DOHH2 (cell line): ENCODE results near the gene ERP29.

Source experiments
- H3F3A ChIP-seq: fragments of 200-600 bp; sonication (generic), shearing (Covaris generic); 2 replicates; pipeline ENCODE4 v1.6.0; 2016; ENCODE audit warnings: antibody characterized with exemption, mild to moderate bottlenecking; ENCODE audit not compliant: control insufficient read depth, insufficient read depth
- H3K27ac ChIP-seq: fragments of 200-600 bp; sonication (generic); 2 replicates; pipeline ENCODE4 v1.5.1; 2014; ENCODE audit warnings: low read depth, mild to moderate bottlenecking, low read length, moderate library complexity
- H3K27me3 ChIP-seq: fragments of 200-600 bp; sonication (generic); 2 replicates; pipeline ENCODE4 v1.6.1; 2014; ENCODE audit warnings: mild to moderate bottlenecking, low read length, mixed read lengths; ENCODE audit not compliant: control insufficient read depth
- H3K36me3 ChIP-seq: fragments of 200-600 bp; sonication (generic); 2 replicates; pipeline ENCODE4 v1.6.1; 2014; ENCODE audit warnings: mild to moderate bottlenecking, low read length, moderate library complexity, mixed read lengths; ENCODE audit not compliant: control insufficient read depth
- H3K4me1 ChIP-seq: fragments of 200-600 bp; sonication (generic); 2 replicates; pipeline ENCODE4 v1.6.1; 2014; ENCODE audit warnings: mild to moderate bottlenecking, low read length, mixed read lengths; ENCODE audit not compliant: control insufficient read depth
- H3K4me2 ChIP-seq: fragments of 200-600 bp; sonication (generic); 2 replicates; pipeline ENCODE4 v1.6.0; 2014; ENCODE audit warnings: mild to moderate bottlenecking, low read length, moderate library complexity
- H3K4me3 ChIP-seq: fragments of 200-600 bp; sonication (generic); 2 replicates; pipeline ENCODE4 v1.5.1; 2014; ENCODE audit warnings: mild to moderate bottlenecking, low read length, mixed read lengths
- H3K79me2 ChIP-seq: fragments of 200-600 bp; sonication (generic); 2 replicates; pipeline ENCODE4 v1.6.1; 2014; ENCODE audit warnings: mild to moderate bottlenecking, low read length, mixed read lengths; ENCODE audit not compliant: control insufficient read depth
- H3K9me2 ChIP-seq: fragments of 200-600 bp; sonication (generic); replicated peaks from 2 replicates; pipeline ENCODE4 v1.6.1; 2014; ENCODE audit warnings: mild to moderate bottlenecking, low read length, mixed read lengths; ENCODE audit not compliant: control insufficient read depth
- H3K9me3 ChIP-seq: fragments of 200-600 bp; sonication (generic); 2 replicates; pipeline ENCODE4 v1.6.1; 2014; ENCODE audit warnings: antibody characterized with exemption, low read length, mixed read lengths; ENCODE audit not compliant: control insufficient read depth, insufficient read depth
- H4K20me1 ChIP-seq: fragments of 200-600 bp; sonication (generic); 2 replicates; pipeline ENCODE4 v1.6.0; 2014; ENCODE audit warnings: low read depth, mild to moderate bottlenecking, antibody characterized with exemption, low read length, moderate library complexity; ENCODE audit not compliant: control insufficient read depth, insufficient read depth
- EZH2phosphoT487 ChIP-seq: fragments of 200-600 bp; sonication (generic); IDR thresholded peaks from 2 replicates; pipeline ENCODE4 v1.6.1; 2017; ENCODE audit warnings: borderline replicate concordance, mild to moderate bottlenecking, antibody characterized with exemption, low read length, moderate library complexity, mixed read lengths
- TF ChIP-seq, protein P1 (sequence below): fragments of 200-600 bp; sonication (generic); IDR thresholded peaks from one replicate; pipeline ENCODE4 v1.5.1; 2014; ENCODE audit warnings: antibody characterized with exemption, mild to moderate bottlenecking, low read depth, low read length; ENCODE audit not compliant: poor library complexity, severe bottlenecking

Gene ERP29

DNA sequence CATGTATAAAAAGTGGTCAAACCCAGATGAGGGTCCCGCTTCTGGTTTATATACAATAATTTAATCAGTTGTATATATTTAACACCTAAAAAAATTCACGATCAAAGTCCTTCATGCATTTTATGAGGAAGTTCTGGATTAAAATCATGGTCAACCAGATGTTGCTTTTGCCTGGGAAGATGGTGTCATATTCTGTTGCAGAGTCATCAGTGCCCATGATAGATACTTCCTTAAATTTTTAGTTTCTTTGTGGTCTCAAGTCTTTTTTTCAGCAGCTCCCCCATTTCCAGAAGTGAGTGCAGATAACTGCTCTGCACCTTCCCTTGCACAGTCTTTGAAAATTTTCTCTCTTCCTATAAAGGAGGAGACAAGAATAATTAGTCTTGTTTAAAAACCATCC is 16.1 kb downstream of the ERP29 start:
- H3K36me3 ChIP-seq, result peaks cover 75% of the 10 kb centered on the region
- H3K27ac ChIP-seq, result no peak overlapping the region
- H3K4me3 ChIP-seq, result no peak overlapping the region
- H3K27me3 ChIP-seq, result no peaks in the 10 kb centered on the region
- no peak overlapping the region for H3K4me2 ChIP-seq
- TF ChIP-seq EZH2phosphoT487, result no peak
- TF ChIP-seq, protein P1, sequence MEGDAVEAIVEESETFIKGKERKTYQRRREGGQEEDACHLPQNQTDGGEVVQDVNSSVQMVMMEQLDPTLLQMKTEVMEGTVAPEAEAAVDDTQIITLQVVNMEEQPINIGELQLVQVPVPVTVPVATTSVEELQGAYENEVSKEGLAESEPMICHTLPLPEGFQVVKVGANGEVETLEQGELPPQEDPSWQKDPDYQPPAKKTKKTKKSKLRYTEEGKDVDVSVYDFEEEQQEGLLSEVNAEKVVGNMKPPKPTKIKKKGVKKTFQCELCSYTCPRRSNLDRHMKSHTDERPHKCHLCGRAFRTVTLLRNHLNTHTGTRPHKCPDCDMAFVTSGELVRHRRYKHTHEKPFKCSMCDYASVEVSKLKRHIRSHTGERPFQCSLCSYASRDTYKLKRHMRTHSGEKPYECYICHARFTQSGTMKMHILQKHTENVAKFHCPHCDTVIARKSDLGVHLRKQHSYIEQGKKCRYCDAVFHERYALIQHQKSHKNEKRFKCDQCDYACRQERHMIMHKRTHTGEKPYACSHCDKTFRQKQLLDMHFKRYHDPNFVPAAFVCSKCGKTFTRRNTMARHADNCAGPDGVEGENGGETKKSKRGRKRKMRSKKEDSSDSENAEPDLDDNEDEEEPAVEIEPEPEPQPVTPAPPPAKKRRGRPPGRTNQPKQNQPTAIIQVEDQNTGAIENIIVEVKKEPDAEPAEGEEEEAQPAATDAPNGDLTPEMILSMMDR, result no peak
- no peaks in the 10 kb centered on the region for H3K9me2 ChIP-seq
- peaks cover 4% of the 10 kb centered on the region; the same call in 1 of the 2 replicates for H4K20me1 ChIP-seq
- H3K4me1 ChIP-seq, result peaks cover 29% of the 10 kb centered on the region
- H3K9me3 ChIP-seq, result no peaks in the 10 kb centered on the region
- peaks cover 17% of the 10 kb centered on the region for H3K79me2 ChIP-seq
- H3F3A ChIP-seq, result peaks cover 54% of the 10 kb centered on the region

DNA sequence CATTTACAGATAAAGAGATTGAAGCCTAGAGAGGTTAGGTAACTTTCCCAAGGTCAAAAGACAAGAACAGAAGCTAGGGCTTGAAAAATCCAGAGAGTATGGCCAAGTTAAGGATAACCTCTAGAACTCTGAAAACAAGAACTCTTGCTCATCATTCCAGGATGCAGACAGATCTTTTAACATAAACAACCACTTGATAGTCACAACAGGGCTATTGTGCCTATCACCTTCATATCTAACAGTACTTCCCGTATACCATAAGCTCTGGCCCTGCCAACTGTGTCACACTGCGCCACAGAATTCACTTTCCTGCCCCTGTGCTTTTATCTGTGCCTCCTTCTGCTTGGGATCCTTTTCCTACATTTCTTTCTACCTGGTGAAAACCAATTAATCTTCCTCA is 18.2 kb downstream of the ERP29 start:
- Histone ChIP-seq H3K4me3 (no peak overlapping the region), H3F3A (peaks cover 40% of the 10 kb centered on the region), H4K20me1 (no peaks in the 10 kb centered on the region), H3K27me3 (no peaks in the 10 kb centered on the region), H3K4me2 (no peak overlapping the region), H3K4me1 (peaks cover 13% of the 10 kb centered on the region), H3K36me3 (peaks cover 72% of the 10 kb centered on the region), H3K9me2 (no peaks in the 10 kb centered on the region), H3K27ac (no peak overlapping the region), H3K79me2 (peaks cover under 1% of the 10 kb centered on the region; the same call in 1 of the 2 replicates), H3K9me3 (no peaks in the 10 kb centered on the region)
- TF ChIP-seq, protein P1, result no peak
- no peak for TF ChIP-seq EZH2phosphoT487

DNA sequence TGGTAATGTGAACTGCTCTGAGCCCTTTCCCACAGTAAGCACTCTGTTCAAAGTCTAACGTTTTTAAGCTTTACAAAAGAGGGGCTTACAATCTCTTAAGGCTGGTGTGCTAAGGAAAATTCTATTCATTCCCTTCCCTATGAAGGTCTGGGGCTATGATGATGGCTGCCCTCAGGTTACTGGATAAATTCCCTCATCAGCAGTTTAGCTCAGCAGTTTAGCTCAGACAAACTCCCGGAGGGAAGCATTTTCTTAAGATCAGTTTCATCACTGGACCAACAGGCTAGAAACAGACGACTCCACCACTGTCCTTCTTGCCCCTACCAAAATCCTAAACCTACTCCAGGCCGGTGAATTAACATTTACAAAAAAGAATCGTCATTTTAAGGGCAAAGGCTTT is 19.1 kb downstream of the ERP29 start:
- Histone ChIP-seq H3K9me3 (no peaks in the 10 kb centered on the region), H4K20me1 (no peaks in the 10 kb centered on the region), H3K27me3 (no peaks in the 10 kb centered on the region), H3K4me1 (peaks cover 6% of the 10 kb centered on the region; the same call in 1 of the 2 replicates), H3K27ac (no peak overlapping the region), H3K9me2 (no peaks in the 10 kb centered on the region), H3K4me3 (no peak overlapping the region), H3K79me2 (no peaks in the 10 kb centered on the region), H3K36me3 (peaks cover 78% of the 10 kb centered on the region), H3F3A (peaks cover 32% of the 10 kb centered on the region), H3K4me2 (no peak overlapping the region)
- TF ChIP-seq, protein P1, result no peak
- TF ChIP-seq EZH2phosphoT487, result no peak
